GM13977 (cell line): ENCODE results near the gene PDHX.

ENCODE experiments used
- DNase-seq: peaks from one replicate; pipeline ENCODE4 v3.0.0; 2012; ENCODE audit warnings: low spot score
- CTCF ChIP-seq: IDR thresholded peaks from 2 replicates; pipeline ENCODE4 v1.5.1; 2012; ENCODE audit warnings: mild to moderate bottlenecking, control low read depth; ENCODE audit not compliant: insufficient read depth; ENCODE audit errors: extremely low read depth, missing control alignments
- in situ Hi-C: fragments of 300-500 bp; cut with MboI; formaldehyde crosslinking; loops from one replicate; pipeline ENCODE4 v1.12.0; 2022; ENCODE audit warnings: low sequenced_read_pairs, low pct_unique_long_range_greater_than_20kb, mixed read lengths, inconsistent platforms; ENCODE audit not compliant: unreplicated experiment

Gene PDHX

GRCh38 chr11:35003186-35003585 lies 86.8 kb downstream of the PDHX start:
- no peak for TF ChIP-seq CTCF
- no peak for DNase-seq
- in situ Hi-C loops = no loop called here

- no peak for TF ChIP-seq CTCF
- in situ Hi-C loops = no loop called here
- no peak for DNase-seq
Measured at GRCh38 chr11:35003658-35004057, 87.2 kb downstream of the PDHX start.

GRCh38 chr11:35005141-35005780 lies 88.8 kb downstream of the PDHX start:
- TF ChIP-seq CTCF = no peak
- no peak for DNase-seq
- in situ Hi-C loops = no loop called here

GRCh38 chr11:35006389-35007128 lies 90.1 kb downstream of the PDHX start:
- in situ Hi-C loops = no loop called here
- no peak for TF ChIP-seq CTCF
- peak; percentile 61 for DNase-seq

GRCh38 chr11:35007277-35007676 lies 90.9 kb downstream of the PDHX start:
- in situ Hi-C loops = no loop called here
- no peak for TF ChIP-seq CTCF
- DNase-seq = peak; percentile 22

GRCh38 chr11:35009191-35009943 lies 92.9 kb downstream of the PDHX start:
- in situ Hi-C loops = no loop called here
- TF ChIP-seq CTCF = no peak
- DNase-seq = no peak
